HAP-1 (cell line): ENCODE results near the gene SPOCK3.
A peak's percentile ranks its signal among the peaks of the same experiment; 100 is the strongest.

Experiments used
- DNase-seq, 2 experiments: peaks; one replicate each; pipeline ENCODE4 v3.0.0-alpha.2; 2016 to 2020; ENCODE audit warnings: low spot score in 2 of 2
- H3K27me3 ChIP-seq: fragments of 250-450 bp; sonication (Bioruptor Pico); 2 replicates; pipeline ENCODE4 v1.5.1; 2020; ENCODE audit warnings: low read depth, mild to moderate bottlenecking, moderate library complexity
- H3K36me3 ChIP-seq: fragments of 250-450 bp; sonication (Bioruptor Pico); replicated peaks from 2 replicates; pipeline ENCODE4 v1.5.1; 2020; ENCODE audit warnings: mild to moderate bottlenecking
- H3K4me1 ChIP-seq: fragments of 250-450 bp; sonication (Bioruptor Pico); 2 replicates; pipeline ENCODE4 v1.5.1; 2020; ENCODE audit warnings: mild to moderate bottlenecking
- H3K4me3 ChIP-seq: fragments of 250-450 bp; sonication (Bioruptor Pico); 2 replicates; pipeline ENCODE4 v1.5.1; 2020; ENCODE audit warnings: mild to moderate bottlenecking, moderate library complexity
- H3K9me3 ChIP-seq: fragments of 250-450 bp; sonication (Bioruptor Pico); 2 replicates; pipeline ENCODE4 v1.5.1; 2020; ENCODE audit warnings: mild to moderate bottlenecking, moderate library complexity
- in situ Hi-C: fragments of 300-500 bp; cut with MboI; formaldehyde crosslinking; loops from 3 replicates; pipeline ENCODE4 v1.14.3; 2020; ENCODE audit warnings: low sequenced_read_pairs, inconsistent platforms, mixed read lengths

The SPOCK3 gene

DNA sequence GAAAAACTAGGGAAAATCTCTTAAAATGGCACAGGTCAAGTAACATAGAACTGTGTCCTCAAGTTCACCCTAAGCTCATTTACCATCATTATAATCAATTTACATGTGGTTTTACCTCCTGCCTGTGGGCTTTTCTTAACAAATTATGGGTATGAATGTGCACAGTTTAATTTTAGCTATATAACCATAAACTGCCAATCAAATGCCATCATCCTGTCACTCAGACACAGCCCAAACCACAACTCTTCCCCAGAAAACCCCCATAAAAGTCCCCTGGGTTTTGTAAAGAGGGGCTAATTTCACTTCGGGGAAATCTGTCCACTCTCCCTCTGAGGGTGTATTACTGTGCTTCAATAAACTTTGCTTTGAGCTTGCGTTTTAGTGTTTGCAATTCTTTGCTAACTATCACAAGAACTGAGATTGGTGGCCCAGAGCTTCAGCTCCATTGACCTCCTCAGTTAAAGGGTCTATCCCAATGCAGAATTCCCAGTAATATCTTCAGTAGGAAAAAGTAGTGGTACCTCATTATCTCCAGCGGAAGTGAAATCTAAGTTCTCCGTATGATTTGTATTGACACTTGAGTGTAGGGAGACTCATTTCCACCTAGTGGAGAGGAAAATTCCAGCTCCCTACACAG lies 394.6 kb downstream of the SPOCK3 start:
- Histone ChIP-seq H3K4me3 (no peak overlapping the region), H3K36me3 (no peaks in the 10 kb centered on the region), H3K27me3 (no peaks in the 10 kb centered on the region), H3K9me3 (no peaks in the 10 kb centered on the region), H3K4me1 (no peaks in the 10 kb centered on the region)
- no peak for DNase-seq
- in situ Hi-C loops = no loop called here

DNA sequence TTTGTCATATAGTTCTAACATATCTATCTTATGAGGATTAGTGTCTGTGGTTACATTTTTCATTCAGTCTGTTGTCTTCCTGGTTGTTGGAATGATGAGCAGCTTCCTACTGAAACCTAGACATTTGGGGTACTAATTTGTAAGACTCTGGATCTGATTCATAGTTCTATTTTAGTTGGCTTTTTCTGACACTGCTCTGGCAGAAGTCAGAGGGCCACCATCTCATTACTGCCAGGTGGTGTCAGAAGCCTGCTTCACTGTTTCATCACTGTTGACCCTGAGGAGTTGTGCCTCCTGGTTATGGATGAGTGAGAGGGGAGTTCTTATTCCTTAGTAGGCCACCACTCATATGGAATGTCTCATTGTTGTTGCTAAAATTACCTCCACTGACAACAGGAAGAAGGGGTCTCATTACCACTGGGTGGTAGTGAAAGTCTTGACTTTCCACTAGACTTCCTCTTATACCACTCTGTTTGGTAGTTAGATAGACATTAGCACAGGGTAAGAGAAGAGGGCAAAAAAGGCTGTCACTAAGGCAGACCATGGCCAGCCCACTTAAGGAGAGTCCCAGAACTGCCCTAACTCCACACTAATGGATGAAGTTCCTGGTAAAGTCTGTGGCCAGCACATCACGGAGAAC lies 395.2 kb downstream of the SPOCK3 start:
- in situ Hi-C loops = no loop called here

DNA sequence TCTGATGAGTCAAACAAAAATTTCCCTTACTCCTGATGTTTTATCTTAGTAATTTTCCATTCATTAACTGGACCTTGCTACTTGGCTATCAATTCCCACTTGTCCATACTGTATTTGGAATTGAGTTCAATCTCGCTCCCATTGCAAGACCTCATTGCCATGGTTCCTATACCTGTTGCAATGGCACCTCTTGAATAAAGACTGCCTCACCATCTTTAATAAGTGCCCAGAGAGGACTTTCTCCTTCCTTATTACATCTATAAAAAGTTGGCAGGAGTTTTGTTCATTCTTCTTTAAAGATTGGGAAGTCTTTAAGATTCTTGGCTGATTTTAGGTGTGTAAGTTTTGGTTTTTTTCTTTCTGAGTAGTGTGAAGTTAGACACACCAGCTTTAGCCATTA lies 397.4 kb downstream of the SPOCK3 start:
- DNase-seq = no peak
- Histone ChIP-seq H3K36me3 (no peaks in the 10 kb centered on the region), H3K4me3 (no peak overlapping the region), H3K4me1 (no peaks in the 10 kb centered on the region), H3K27me3 (no peaks in the 10 kb centered on the region), H3K9me3 (no peaks in the 10 kb centered on the region)
- in situ Hi-C loops = no loop called here

More for the DNA sequence above, 395.2 kb downstream of the SPOCK3 start:
- Histone ChIP-seq H3K9me3 (no peaks in the 10 kb centered on the region), H3K4me3 (no peak overlapping the region), H3K36me3 (no peaks in the 10 kb centered on the region), H3K4me1 (no peaks in the 10 kb centered on the region), H3K27me3 (no peaks in the 10 kb centered on the region)
- no peak for DNase-seq

DNA sequence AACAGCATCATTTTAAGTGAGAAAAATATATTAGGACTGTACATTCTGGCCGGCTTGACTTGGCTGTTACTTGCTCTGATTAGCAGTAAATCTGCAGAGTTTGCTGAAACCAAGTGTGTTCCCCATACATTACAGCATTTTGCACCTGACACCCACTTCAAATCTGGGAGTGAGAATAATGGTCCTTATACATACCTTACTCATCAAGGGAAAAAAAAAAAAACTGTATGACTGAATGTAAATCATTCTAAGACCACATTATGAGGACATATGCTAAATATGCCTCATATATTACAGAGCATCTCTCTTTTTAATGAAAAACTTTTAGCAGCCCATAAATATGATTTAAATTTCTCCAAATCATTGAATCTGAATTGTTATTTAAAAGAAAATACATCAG lies 406.7 kb downstream of the SPOCK3 start:
- no peaks in the 10 kb centered on the region for H3K27me3 ChIP-seq
- H3K9me3 ChIP-seq = no peaks in the 10 kb centered on the region
- no peak overlapping the region for H3K4me3 ChIP-seq
- H3K36me3 ChIP-seq = no peaks in the 10 kb centered on the region
- H3K4me1 ChIP-seq = no peaks in the 10 kb centered on the region
- DNase-seq = no peak
- in situ Hi-C loops = no loop called here

DNA sequence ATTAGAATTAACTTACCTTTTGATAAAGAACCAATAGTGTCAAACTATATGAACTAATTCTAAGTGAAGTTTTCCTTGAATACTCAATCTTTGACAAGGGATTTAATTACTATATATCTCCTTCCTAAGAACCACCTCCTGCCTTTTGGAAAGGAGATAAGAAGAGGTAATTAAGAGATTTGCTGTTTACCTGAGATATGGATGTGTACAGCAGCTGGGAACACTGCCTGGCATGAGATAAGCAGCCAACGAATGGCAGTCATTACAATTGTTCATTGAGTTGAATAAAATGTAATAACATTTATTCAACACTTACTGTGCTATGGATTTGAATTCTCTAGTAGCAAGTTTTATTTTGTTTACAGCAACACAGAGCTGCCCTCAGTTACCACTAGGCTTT lies 407.1 kb downstream of the SPOCK3 start:
- Histone ChIP-seq H3K36me3 (no peaks in the 10 kb centered on the region), H3K27me3 (no peaks in the 10 kb centered on the region), H3K9me3 (no peaks in the 10 kb centered on the region), H3K4me1 (no peaks in the 10 kb centered on the region), H3K4me3 (no peak overlapping the region)
- DNase-seq = no peak
- in situ Hi-C loops = no loop called here

DNA sequence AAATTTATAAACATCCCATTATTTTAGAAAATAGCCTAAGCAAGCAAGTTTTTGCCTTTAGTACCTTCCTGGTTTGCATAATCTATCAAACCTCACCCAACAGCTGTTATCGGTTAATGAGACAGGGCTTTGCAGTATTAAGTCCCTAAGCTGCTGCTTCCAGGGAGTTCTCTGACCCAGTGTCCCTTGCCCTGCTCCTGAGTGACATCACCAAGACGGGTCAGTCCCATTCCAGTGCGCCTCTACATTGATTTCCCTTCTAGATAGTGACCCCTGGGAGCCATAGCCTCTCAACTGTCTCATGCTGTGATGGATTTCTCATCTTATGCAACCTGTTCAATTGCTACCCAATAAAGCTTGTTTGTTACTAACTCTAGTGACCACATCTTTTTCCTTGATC lies 410.4 kb downstream of the SPOCK3 start:
- no peaks in the 10 kb centered on the region for H3K27me3 ChIP-seq
- H3K4me3 ChIP-seq = no peak overlapping the region
- in situ Hi-C loops = no loop called here
- no peak for DNase-seq
- H3K9me3 ChIP-seq = no peaks in the 10 kb centered on the region
- H3K4me1 ChIP-seq = no peaks in the 10 kb centered on the region
- H3K36me3 ChIP-seq = no peaks in the 10 kb centered on the region

DNA sequence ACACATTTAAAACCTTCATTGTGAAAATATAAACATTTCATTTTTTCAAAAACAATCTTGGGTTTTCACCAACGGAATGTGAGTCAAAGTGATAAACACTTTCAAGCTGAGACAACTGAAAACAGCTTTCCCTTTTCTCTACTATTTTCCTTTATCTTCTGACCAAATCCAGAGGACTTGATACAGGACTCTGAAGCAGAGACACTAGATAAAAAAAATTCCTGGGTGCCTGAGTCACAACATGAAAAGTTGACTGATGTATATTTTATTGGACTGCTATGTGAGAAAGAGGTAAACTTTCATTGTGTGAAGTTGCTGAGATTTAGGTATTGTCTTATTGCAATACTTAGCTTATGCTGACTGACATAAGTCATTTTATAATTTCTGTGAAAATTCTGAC lies 411.2 kb downstream of the SPOCK3 start:
- no peak overlapping the region for H3K4me3 ChIP-seq
- H3K4me1 ChIP-seq = no peaks in the 10 kb centered on the region
- H3K27me3 ChIP-seq = no peaks in the 10 kb centered on the region
- no peaks in the 10 kb centered on the region for H3K9me3 ChIP-seq
- in situ Hi-C loops = no loop called here
- H3K36me3 ChIP-seq = no peaks in the 10 kb centered on the region
- DNase-seq = no peak

DNA sequence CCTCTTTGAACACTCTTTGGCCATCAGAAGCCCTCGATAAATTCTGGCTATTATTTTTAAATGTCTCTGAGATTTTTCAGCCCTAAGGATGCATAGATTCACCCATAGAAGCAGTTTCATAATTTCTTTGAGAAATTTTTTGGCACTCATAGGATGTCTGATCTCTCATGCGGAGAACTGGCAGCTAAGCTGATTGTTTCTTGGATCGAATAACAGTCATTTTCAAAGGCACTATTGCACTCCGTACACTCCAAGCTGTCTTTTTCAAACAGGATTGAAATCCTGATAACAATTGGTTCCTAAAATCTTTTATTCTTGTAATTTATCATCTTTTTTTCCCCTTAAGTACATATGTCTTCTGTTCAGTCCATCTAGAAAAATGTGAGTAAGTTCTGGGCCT lies 411.9 kb downstream of the SPOCK3 start:
- H3K4me1 ChIP-seq = no peaks in the 10 kb centered on the region
- DNase-seq = no peak
- no peak overlapping the region for H3K4me3 ChIP-seq
- H3K27me3 ChIP-seq = no peaks in the 10 kb centered on the region
- in situ Hi-C loops = no loop called here
- no peaks in the 10 kb centered on the region for H3K9me3 ChIP-seq
- no peaks in the 10 kb centered on the region for H3K36me3 ChIP-seq

DNA sequence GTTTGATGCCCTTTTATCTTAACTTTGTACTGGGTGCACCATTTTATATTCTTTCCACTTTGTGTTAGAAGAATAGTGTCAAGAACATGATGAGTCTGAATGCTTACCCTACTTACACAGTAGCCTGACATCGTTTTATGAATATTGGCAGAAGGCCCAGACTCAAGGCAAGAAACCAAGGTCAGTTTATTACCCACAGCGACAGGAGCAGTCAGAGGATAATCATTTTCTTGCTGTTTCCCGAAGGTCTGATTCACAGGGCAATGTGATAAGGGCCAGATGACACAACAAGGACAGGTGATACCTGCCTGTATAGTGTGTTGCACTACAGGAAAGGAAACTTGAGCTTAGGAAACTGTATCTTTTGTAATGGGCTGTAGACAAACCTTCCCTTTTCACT lies 417.4 kb downstream of the SPOCK3 start:
- peak in 1 of 2 experiments; percentile 8 for DNase-seq
- Histone ChIP-seq H3K27me3 (no peaks in the 10 kb centered on the region), H3K36me3 (no peaks in the 10 kb centered on the region), H3K4me1 (no peaks in the 10 kb centered on the region), H3K4me3 (no peak overlapping the region), H3K9me3 (no peaks in the 10 kb centered on the region)
- in situ Hi-C loops = no loop called here

DNA sequence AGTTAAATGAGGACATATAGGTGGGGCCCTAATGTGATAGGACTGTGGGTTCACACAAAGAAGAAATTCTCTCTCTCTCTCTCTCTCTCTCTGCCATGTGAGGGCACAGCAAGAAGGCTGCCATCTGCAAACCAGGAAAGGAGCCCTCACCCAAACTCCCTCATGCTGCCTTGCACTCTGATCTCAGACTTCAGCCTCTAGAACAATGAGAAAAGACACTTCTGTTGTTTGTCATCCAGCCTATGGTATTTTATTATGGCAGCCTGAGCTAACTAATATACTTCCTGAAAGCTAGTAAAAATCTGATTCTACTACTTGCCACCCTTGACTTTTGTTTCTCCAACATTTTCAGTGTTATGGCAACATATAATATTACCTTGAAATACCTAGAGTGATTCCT lies 425.9 kb downstream of the SPOCK3 start:
- Histone ChIP-seq H3K36me3 (no peaks in the 10 kb centered on the region), H3K9me3 (no peaks in the 10 kb centered on the region), H3K4me1 (no peaks in the 10 kb centered on the region), H3K4me3 (no peak overlapping the region), H3K27me3 (no peaks in the 10 kb centered on the region)
- DNase-seq = no peak
- in situ Hi-C loops = no loop called here

DNA sequence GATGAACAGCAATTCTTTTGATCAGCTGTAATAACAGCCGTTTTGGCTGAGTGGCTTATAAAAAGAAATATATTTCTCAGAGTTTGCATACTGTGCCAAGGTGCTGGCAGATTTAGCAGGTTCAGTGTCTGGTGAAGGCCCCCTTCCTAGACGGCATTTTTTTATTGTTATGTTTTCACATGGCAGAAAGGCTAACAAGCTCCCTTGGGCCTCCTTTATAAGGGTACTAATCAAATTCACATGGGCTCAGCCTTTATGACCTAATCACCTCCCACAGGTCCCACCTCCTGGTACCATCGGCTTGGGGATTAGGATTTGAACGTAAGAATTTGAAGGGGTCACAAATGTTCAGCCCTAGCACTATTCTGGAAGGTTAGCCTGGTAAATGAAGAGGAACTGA lies 431.9 kb downstream of the SPOCK3 start:
- in situ Hi-C loops = no loop called here
- Histone ChIP-seq H3K27me3 (no peaks in the 10 kb centered on the region), H3K4me3 (no peak overlapping the region), H3K4me1 (no peaks in the 10 kb centered on the region), H3K36me3 (no peaks in the 10 kb centered on the region), H3K9me3 (no peaks in the 10 kb centered on the region)
- DNase-seq = no peak

DNA sequence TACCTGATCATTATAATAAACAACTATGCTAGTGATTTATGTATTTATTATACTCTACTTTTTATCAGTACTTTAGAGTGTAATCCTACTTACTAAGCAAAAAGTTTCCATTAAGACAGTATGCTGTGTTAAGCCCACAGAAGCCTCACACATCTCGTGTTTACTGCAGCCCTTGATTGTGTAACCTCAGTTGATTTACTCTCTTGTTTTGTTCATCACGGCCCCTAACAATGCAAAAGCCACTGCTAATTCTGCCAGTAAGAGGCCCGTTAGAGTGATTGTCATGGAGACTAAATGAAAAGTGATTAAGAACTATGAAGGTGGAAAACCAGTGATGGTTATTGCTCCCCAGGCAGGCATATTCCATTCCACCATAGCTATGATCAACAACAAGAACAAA lies 436.2 kb downstream of the SPOCK3 start:
- Histone ChIP-seq H3K27me3 (no peaks in the 10 kb centered on the region), H3K4me1 (no peaks in the 10 kb centered on the region), H3K9me3 (no peaks in the 10 kb centered on the region), H3K4me3 (no peak overlapping the region), H3K36me3 (no peaks in the 10 kb centered on the region)
- DNase-seq = no peak
- in situ Hi-C loops = no loop called here

DNA sequence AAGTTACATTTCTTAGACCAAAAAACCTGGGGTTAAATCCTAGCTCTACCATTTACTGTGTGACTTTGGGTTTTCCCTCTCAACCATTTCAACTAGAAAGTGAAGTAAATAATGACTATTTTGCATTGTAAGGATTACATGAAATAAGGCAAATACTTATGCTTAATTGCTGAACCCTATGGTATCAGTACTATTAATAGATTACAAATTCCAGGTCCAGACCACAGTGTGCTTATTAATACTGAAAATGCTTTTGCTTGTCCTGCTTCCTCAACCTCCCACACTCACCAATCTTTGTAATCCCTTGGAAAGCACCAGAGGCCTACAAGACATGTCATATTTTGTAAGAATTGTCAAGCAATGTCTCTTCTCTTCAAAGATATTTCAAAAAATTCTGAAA lies 456.5 kb downstream of the SPOCK3 start:
- H3K27me3 ChIP-seq = no peaks in the 10 kb centered on the region
- in situ Hi-C loops = no loop called here
- no peaks in the 10 kb centered on the region for H3K9me3 ChIP-seq
- no peaks in the 10 kb centered on the region for H3K36me3 ChIP-seq
- no peaks in the 10 kb centered on the region for H3K4me1 ChIP-seq
- no peak for DNase-seq
- no peak overlapping the region for H3K4me3 ChIP-seq

DNA sequence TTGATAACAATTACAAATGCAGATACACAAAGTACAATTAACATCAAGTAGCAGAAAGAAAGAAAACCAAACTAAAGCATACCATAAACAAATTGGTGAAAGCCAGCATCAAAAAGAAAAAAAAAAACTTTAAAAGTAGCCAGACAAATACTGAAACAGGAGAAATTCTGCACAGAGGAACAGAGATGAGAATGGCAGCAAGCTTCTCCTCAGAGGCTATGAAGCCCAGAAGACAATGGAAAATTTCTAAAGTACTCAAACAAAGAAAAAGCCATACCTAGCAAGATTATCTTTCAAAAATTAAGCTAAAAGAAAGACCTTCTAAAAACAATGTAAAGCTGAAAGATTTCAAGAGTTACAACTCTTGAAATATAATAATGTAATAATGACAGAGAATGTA lies 471.3 kb downstream of the SPOCK3 start:
- Histone ChIP-seq H3K9me3 (no peaks in the 10 kb centered on the region), H3K4me3 (no peak overlapping the region), H3K36me3 (no peaks in the 10 kb centered on the region), H3K4me1 (no peaks in the 10 kb centered on the region), H3K27me3 (no peaks in the 10 kb centered on the region)
- no peak for DNase-seq
- in situ Hi-C loops = no loop called here

DNA sequence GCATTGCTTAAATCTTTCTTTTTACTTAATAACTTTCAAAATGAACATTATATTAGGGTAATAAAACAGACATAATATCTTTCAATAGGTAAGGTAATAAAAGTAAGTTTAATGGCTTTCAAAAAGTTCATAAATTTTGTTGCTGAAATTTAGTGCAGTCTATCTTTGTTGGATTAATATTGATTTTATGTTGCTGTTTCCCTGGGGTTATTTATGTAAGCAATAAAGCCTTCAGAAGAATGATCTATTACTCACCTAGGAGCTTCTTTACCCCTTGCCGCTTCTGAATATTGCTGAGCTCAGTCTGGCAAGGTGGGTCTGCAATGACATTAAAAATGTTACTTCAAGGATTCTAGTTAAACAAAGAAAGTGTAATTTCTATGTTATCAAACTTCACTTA lies 492.6 kb downstream of the SPOCK3 start:
- Histone ChIP-seq H3K27me3 (no peaks in the 10 kb centered on the region), H3K36me3 (no peaks in the 10 kb centered on the region), H3K9me3 (no peaks in the 10 kb centered on the region), H3K4me1 (no peaks in the 10 kb centered on the region), H3K4me3 (no peak overlapping the region)
- DNase-seq = no peak
- in situ Hi-C loops = no loop called here
